Ishikawa (cell line): Measurements from ENCODE around the gene CDT1.

Experiments
- CEBPB ChIP-seq: IDR thresholded peaks from 2 replicates; pipeline ENCODE4 v1.6.1; 2012
- CREB1 ChIP-seq: IDR thresholded peaks from 2 replicates; pipeline ENCODE4 v1.6.1; 2012; ENCODE audit warnings: low read depth
- EGR1 ChIP-seq: IDR thresholded peaks from 2 replicates; pipeline ENCODE4 v1.6.1; 2012
- EP300 ChIP-seq: IDR thresholded peaks from 2 replicates; pipeline ENCODE4 v1.6.1; 2012; ENCODE audit warnings: borderline replicate concordance
- FOXM1 ChIP-seq: IDR thresholded peaks from 2 replicates; pipeline ENCODE4 v1.6.1; 2012; ENCODE audit warnings: low read depth, borderline replicate concordance
- MAX ChIP-seq: IDR thresholded peaks from 2 replicates; pipeline ENCODE4 v1.6.1; 2012
- NFIC ChIP-seq: IDR thresholded peaks from 2 replicates; pipeline ENCODE4 v1.6.1; 2012
- RAD21 ChIP-seq: IDR thresholded peaks from 2 replicates; pipeline ENCODE4 v1.6.1; 2012; ENCODE audit warnings: low read depth
- TAF1 ChIP-seq: IDR thresholded peaks from 2 replicates; pipeline ENCODE4 v1.6.1; 2012; ENCODE audit warnings: low read depth, mild to moderate bottlenecking
- TCF12 ChIP-seq: IDR thresholded peaks from 2 replicates; pipeline ENCODE4 v1.6.1; 2012; ENCODE audit warnings: low read depth
- TEAD4 ChIP-seq: IDR thresholded peaks from 2 replicates; pipeline ENCODE4 v1.6.1; 2012
- YY1 ChIP-seq: IDR thresholded peaks from 2 replicates; pipeline ENCODE4 v1.6.1; 2012; ENCODE audit warnings: low read depth
- ZBTB7A ChIP-seq: IDR thresholded peaks from 2 replicates; pipeline ENCODE4 v1.6.1; 2012; ENCODE audit warnings: low read depth
- TF ChIP-seq, protein P1 (sequence below): IDR thresholded peaks from 2 replicates; pipeline ENCODE4 v1.6.1; 2012; ENCODE audit warnings: low read depth, mild to moderate bottlenecking
- TF ChIP-seq, protein P2 (sequence below): IDR thresholded peaks from 2 replicates; pipeline ENCODE4 v1.6.1; 2012

CDT1 gene

DNA sequence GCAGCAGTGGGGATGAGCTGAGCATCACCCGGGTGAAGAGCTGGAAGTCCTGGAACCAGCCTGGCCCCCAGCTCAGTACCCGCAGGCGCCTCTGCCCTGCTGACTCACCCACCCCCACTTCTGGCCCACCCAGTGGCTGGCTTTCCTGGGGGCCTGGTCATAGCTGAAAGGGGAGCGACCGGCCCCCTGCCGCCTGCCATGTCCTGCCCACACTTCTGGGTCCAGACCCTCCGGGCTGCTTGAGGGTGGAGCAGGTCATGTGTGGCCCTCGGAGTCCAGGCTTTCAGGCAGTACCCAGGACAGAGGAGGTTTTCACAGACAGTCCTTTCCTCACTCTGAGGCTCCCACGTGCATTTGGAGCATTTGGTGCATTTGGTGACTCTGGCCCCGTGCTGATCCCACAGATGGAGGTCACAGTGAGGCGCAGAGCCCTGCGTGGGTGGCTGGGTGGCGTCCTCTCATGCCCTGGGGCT is 11.5 kb upstream of the CDT1 start:
- TF ChIP-seq ZBTB7A (no peak), NFIC (no peak), CREB1 (no peak), CEBPB (no peak), EGR1 (no peak)

DNA sequence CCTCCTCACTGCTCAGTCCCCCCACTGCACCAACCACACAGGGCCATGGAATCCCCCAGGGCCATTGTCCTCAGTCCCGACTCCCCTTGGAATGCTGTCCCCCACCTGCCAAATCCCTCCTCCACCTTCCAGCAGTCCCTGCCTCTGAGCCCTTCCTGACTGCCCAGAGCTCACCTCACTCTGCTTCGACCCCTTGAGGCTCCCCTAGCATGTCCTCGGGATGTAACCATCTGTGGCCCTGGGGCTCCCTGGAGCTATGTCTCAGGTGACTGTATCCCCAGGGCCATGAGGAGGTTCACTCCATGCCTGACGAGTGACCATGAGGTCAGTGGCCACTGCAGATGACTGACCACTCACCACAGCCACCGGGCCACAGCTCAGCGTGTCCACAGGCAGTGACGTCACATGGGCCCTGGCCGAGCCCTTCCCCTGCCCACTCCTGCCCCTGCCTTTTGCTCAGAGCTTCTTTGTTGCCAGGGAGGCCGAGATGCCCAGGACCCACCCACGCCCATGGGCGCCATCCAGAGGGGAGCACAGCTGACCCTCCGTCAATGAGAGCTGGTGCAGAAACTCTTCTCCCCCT is 10.8 kb upstream of the CDT1 start:
- TF ChIP-seq TCF12 (no peak), RAD21 (no peak), MAX (no peak), ZBTB7A (no peak), EGR1 (no peak), YY1 (no peak), TAF1 (no peak)

- TF ChIP-seq TAF1 (no peak), EGR1 (no peak), TCF12 (no peak), CREB1 (no peak), ZBTB7A (no peak), RAD21 (no peak)
- TF ChIP-seq, protein P1, sequence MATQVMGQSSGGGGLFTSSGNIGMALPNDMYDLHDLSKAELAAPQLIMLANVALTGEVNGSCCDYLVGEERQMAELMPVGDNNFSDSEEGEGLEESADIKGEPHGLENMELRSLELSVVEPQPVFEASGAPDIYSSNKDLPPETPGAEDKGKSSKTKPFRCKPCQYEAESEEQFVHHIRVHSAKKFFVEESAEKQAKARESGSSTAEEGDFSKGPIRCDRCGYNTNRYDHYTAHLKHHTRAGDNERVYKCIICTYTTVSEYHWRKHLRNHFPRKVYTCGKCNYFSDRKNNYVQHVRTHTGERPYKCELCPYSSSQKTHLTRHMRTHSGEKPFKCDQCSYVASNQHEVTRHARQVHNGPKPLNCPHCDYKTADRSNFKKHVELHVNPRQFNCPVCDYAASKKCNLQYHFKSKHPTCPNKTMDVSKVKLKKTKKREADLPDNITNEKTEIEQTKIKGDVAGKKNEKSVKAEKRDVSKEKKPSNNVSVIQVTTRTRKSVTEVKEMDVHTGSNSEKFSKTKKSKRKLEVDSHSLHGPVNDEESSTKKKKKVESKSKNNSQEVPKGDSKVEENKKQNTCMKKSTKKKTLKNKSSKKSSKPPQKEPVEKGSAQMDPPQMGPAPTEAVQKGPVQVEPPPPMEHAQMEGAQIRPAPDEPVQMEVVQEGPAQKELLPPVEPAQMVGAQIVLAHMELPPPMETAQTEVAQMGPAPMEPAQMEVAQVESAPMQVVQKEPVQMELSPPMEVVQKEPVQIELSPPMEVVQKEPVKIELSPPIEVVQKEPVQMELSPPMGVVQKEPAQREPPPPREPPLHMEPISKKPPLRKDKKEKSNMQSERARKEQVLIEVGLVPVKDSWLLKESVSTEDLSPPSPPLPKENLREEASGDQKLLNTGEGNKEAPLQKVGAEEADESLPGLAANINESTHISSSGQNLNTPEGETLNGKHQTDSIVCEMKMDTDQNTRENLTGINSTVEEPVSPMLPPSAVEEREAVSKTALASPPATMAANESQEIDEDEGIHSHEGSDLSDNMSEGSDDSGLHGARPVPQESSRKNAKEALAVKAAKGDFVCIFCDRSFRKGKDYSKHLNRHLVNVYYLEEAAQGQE: no peak
Measured at GRCh38 chr16:88793251-88793954, 10.2 kb upstream of the CDT1 start.

DNA sequence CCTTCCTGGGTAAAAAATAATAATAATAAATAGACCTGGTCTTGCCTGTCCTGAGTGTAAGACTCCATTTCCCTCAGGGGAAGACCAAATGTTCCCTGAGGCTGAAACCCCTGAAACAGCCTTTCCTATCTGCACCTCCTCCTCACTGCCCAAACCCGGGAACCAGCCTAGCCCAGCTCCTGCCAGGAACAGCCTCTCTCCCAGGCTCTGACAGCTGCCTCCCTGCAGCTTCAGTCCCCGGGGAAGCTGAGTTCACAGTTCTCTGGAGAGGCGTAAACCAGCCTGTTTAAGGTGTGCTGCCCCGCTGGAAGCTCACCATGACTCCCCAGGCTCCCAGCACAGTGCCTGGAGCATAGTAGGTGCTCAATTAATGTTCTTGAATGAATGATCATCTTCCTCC is 7.3 kb upstream of the CDT1 start:
- TF ChIP-seq EP300 (no peak), YY1 (no peak), RAD21 (no peak), NFIC (no peak), ZBTB7A (no peak), TCF12 (no peak), CEBPB (no peak), TAF1 (no peak), CREB1 (no peak), TEAD4 (no peak), MAX (no peak), EGR1 (no peak), FOXM1 (no peak)
- TF ChIP-seq, protein P2, sequence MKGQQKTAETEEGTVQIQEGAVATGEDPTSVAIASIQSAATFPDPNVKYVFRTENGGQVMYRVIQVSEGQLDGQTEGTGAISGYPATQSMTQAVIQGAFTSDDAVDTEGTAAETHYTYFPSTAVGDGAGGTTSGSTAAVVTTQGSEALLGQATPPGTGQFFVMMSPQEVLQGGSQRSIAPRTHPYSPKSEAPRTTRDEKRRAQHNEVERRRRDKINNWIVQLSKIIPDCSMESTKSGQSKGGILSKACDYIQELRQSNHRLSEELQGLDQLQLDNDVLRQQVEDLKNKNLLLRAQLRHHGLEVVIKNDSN: no peak
- TF ChIP-seq, protein P1: no peak

DNA sequence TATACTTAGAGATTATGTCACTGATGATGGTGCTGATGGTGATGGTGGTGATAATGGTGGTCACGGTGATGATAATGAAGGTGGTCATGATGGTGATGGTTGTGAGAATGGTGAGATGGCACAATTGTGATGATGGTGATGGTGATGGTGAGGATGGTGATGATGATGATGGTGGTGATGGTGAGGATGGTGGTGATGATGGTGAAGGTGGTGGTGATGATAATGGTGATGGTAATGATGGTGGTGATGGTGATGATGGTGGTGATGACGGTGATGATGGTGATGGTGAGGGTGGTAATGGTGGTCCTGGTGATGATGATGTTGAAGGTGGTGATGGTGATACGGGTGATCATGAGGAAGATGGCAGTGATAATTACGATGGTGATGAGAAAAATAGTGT is 5.5 kb upstream of the CDT1 start:
- TF ChIP-seq, protein P1: no peak
- TF ChIP-seq CREB1: no peak
- TF ChIP-seq TCF12: no peak
- no peak for TF ChIP-seq EP300
- no peak for TF ChIP-seq NFIC
- no peak for TF ChIP-seq TAF1
- no peak for TF ChIP-seq CEBPB
- no peak for TF ChIP-seq ZBTB7A
